ENCODE measurements around the gene FMN2. TPM values are rescaled to one million over a fixed set of nuclear protein-coding genes. Genes with fewer than 3 reads are reported as not detected.

The FMN2 gene
- total RNA-seq, 1 experiment from 2014 or later = 0.59 TPM

GRCh38 chr1:240337781-240338180, 246.1 kb downstream of the FMN2 start:
- H2AFZ ChIP-seq (ENCODE audit: low read length) = no peak overlapping the region
- TF ChIP-seq CTCF (conservative IDR thresholded peaks at IDR 0.05) = no peak
- no CpG with 5 or more reads among the region's 5 CpGs for WGBS (ENCODE audit: extremely low coverage, insufficient read length, low lambda C conversion rate)

More at GRCh38 chr1:240337781-240338180, 246.1 kb downstream of the FMN2 start:
- H2BK20ac ChIP-seq (ENCODE audit: low read depth, low read length, poor library complexity, severe bottlenecking) = no peak overlapping the region
- no peak overlapping the region for H2BK12ac ChIP-seq (ENCODE audit: insufficient read length, low read depth, low read length)
- H4K20me1 ChIP-seq (ENCODE audit: control insufficient read depth, insufficient read depth, insufficient read length) = no peaks in the 10 kb centered on the region
- no peaks in the 10 kb centered on the region for H3K79me1 ChIP-seq (ENCODE audit: insufficient read depth, low read depth, low read length, poor library complexity, severe bottlenecking)
- H4K5ac ChIP-seq (ENCODE audit: insufficient read length, low read depth, low read length) = no peak overlapping the region
- H3K18ac ChIP-seq (ENCODE audit: insufficient read length, low read depth, low read length) = no peak overlapping the region
- no peak overlapping the region for H3K27ac ChIP-seq (ENCODE audit: insufficient read length, low read depth, low read length)
- H3K4ac ChIP-seq (ENCODE audit: low read depth, low read length) = no peak overlapping the region
- no peak overlapping the region for H4K8ac ChIP-seq (replicated peaks; ENCODE audit: insufficient read length, low read depth, low read length)
- H3K4me2 ChIP-seq (ENCODE audit: insufficient read depth, insufficient read length, low read length) = no peak overlapping the region
- Mint-ChIP-seq H3K36me3 (ENCODE audit: insufficient read depth in 1 of 3, low read depth in 3 of 3) (no peaks in the 10 kb centered on the region), H3K27ac (no peak overlapping the region; a peak in 1 of 7 replicates), H3K4me1 (peaks cover 0 to 4% of the 10 kb centered on the region in 2 experiments; a peak in 1 of 4 replicates), H3K27me3 (ENCODE audit: low read depth) (no peaks in the 10 kb centered on the region), H3K9me3 (no peaks in the 10 kb centered on the region; a peak in 1 of 5 replicates), H3K4me3 (no peak overlapping the region)
- no peak overlapping the region for H3K56ac ChIP-seq (ENCODE audit: insufficient read length, low read depth, low read length)
- H2BK15ac ChIP-seq (ENCODE audit: low read depth, low read length) = no peak overlapping the region
- H3K23ac ChIP-seq (ENCODE audit: insufficient read length, low read depth, low read length) = no peak overlapping the region
- no peak overlapping the region for H3K14ac ChIP-seq (ENCODE audit: insufficient read depth, low read length)
- no peak overlapping the region for H3T11ph ChIP-seq (ENCODE audit: low read length)
- no peak for DNase-seq
- no peak overlapping the region for H3K9ac ChIP-seq (ENCODE audit: extremely low read depth, insufficient read length, low read length)
- H3K27me3 ChIP-seq (ENCODE audit: insufficient read depth, low read length) = no peaks in the 10 kb centered on the region
- no peaks in the 10 kb centered on the region for H3K23me2 ChIP-seq (ENCODE audit: insufficient read length, low read depth, low read length, poor library complexity, severe bottlenecking)
- no peaks in the 10 kb centered on the region for H3K79me2 ChIP-seq (ENCODE audit: insufficient read depth, low read length)
- no peaks in the 10 kb centered on the region for H3K4me1 ChIP-seq (ENCODE audit: insufficient read depth, low read length)
- H2BK120ac ChIP-seq (ENCODE audit: low read depth, low read length, poor library complexity, severe bottlenecking) = no peak overlapping the region
- no peak overlapping the region for H2BK5ac ChIP-seq (ENCODE audit: insufficient read length, low read length)
- H3K9me3 ChIP-seq (ENCODE audit: control insufficient read depth, low read depth, low read length) = no peaks in the 10 kb centered on the region
- no peak overlapping the region for H2AK5ac ChIP-seq (ENCODE audit: insufficient read length, low read length)
- H4K91ac ChIP-seq (ENCODE audit: insufficient read length, low read depth, low read length) = no peak overlapping the region
